IPS-11a (cell line): ENCODE measurements around the gene NLE1.
"Not testable (repeated sequence)": the region's sequence is repeated elsewhere in the genome, so short reads cannot be mapped to it uniquely, and the experiment has no call there.

Experiments used
- H3K4me3 ChIP-seq: one replicate; pipeline ENCODE4 v1.5.1; 2013; ENCODE audit warnings: low read depth, low read length, control low read depth

NLE1 gene

DNA sequence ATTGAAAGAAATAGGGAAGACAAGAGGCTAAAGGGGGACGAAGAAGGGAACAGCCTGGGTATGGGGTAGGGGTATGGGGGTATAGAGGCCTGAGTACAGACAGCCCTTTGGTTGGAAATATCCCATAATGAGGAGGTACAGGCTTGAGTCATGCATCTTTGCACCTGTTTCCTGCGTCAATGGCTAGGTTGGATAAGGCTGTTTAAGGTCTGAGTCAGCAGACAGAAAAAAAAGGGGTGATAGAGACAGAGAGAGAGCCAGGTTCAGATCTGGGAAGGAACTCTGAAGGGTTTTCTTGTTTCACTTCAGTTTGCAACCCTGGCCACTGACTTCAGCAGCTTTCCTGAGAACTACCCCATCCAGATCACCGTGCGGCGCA lies 12.1 kb downstream of the NLE1 start:
- no peak overlapping the region for H3K4me3 ChIP-seq

DNA sequence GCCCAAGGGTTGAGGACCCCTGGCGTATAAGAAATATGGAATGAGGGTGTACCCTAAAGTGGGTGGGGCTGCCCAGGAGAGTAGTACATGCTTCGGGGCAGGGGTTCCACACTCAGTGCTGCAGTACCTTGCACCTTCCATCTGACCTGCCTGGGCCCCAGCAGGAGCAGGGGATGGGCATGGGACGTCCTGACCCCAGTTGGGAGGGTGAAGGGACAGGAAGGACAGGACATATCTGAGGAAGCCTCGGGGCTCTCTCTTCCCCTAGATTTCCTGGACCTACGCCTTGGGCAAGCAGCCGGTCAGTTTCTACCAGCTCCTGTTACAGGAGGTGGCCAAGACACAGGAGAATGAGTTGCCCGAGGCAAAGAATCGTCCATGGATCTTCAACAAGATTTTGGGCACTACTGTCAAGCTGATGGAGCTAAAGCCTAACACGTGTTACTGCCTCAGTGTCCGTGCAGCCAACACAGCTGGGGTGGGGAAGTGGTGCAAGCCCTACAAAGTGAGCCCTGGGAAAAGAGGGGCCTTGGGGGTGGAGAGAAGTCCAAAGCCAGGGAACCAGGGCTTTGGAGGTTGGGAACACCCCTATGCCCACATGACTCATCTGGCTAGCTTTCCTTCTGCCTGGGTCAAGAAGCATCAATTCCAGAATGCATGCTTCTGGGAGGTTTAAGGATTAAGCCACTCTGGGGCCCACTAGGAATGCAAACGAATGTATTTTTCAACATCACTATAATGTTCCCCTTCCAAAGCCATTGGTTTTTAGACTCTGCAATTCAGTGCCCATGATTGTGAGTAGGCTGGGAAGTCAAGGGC lies 12.7 kb downstream of the NLE1 start:
- H3K4me3 ChIP-seq: no peak overlapping the region

DNA sequence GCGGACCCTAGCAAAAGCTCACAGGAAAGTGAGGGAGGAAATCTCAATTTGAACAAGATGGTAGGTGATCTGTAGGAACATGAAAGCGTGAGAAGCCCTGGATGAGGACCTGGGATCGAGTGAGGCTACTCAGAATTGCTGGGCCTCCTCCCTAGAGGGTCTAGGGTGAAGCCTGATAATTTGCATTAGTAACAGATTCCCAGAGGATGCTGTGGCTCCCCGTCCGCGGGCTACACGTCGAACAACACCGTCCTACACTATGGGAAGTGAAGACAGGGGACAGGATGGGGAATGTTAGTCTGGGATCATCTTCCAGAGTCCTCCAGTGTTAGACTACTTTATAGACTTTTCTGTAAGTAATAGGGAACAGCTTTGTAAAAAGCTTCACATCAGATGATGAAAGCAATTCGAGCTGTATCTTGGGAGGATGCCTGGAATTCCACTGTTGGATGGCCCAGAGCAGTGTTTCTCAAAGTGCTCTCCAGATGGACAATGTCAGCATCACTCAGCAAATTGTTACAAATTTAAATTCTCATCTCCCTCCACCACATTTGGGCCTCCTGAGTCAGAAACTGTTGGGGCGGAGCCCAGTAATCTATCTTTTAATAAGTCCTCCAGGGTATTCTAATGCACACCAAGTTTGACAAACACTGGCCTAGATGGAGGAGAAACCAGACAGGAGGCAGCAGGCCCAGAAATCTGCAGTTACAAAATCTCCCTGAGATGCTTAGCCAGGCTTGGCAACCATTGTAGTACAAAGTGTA lies 14.2 kb downstream of the NLE1 start:
- no peak overlapping the region for H3K4me3 ChIP-seq

DNA sequence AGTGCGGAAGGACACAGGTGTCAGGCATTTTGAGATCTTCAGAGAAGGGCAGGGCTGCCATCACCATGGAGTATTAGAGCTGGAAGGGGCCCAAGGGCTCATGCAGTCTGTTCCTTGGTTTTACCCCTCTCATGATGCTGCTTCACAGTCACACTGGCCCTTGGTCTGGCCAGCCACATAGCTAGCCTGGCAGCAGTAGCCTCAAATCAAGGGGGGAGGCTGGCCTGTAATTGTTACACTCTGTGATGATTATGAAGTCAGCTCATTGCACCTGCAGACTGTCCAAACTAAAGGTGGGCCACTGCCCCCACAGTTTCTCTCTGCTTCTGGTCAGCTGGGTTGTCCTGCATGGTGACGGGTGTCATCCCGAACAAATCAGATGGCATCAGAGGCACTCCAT lies 20.8 kb downstream of the NLE1 start, which contains the start of gene FNDC8:
TSS of gene FNDC8 (plus strand) at position 301 of the 400 bp plus-strand sequence. CDS start at position 380, 79 bp downstream.
- no peak within 1 kb of the TSS for H3K4me3 ChIP-seq

DNA sequence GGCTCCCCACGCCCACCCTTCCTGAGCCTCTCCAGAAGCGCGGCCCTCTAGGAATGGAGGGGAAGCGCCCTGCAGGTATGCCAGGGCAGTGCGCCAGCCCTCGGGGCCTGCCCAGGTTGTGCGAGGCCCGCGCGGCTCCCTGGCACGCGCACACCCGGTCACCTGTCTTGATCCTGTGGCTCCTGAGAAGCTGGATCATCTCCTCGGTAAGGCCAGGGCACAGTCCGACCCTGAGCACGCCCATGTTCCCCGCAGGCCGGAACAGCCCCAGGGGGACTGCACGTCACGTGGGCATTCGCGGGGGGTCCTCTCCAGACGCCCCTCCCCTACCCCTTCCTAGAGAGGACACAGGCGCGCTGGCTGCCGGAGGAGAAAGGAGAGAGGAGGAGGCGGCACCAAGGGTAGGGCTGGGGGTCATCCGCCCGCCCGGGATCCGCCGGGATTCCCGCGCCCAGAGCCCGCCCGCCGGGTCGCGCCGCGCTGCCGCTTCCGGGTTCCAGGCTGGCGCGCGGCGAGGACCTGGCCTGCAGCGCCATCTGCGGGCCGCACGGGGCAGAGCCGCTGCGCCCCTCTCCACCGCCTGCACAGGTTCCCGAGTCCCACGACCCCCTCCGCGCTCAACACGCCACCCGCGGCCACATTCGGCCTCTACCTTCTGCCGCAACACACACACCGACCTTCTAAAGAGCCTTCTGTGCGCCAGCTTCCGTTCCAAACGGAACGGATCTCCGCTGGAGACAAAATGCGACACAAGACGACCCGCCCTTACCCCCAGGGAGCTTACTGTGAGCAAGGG lies 22.5 kb downstream of the NLE1 start, which contains the start of gene RAD51D:
TSS of gene RAD51D (minus strand) at position 491 of the 796 bp plus-strand sequence. CDS start at position 244, 247 bp downstream.
- peak within 1 kb of the TSS; percentile 66 for H3K4me3 ChIP-seq

DNA sequence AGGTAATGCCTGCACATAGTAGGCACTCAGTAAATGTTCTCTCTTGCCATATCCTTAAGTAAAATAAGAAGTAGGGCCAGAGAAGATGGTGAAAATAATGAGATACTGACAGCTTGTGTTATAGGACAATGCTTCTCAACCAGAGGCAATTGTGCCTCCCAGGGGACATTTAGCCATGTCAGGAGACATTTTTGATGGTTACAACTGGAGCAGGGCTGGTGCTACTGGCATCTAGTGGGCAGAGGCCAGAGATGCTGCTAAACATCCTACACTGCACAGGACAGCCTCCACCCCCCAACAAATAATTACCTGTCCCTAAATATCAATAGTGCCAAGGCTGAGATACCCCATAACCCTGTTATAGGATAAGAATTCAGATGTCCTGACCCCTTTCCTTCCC lies 24.1 kb downstream of the NLE1 start:
- no peak overlapping the region for H3K4me3 ChIP-seq

DNA sequence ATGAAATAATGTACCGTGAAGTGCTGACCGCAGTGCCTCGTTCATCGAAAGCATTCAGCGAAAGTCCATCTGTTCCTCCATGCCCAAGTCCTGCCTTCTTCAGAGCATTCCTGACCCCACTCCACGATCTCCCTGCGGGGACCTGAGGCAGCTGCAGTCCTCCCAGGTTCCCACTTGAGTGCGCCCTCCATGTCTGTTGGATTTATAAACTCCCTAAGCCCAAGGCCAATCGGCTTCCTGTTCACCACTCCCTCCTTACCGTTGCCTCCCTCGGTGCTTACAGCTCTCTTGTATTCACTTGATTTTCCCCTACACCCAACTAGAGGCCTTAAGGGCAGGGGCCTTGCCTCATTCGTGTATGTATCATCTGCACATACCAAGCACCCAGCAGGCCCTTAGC lies 25.3 kb downstream of the NLE1 start:
- H3K4me3 ChIP-seq: no peak overlapping the region

DNA sequence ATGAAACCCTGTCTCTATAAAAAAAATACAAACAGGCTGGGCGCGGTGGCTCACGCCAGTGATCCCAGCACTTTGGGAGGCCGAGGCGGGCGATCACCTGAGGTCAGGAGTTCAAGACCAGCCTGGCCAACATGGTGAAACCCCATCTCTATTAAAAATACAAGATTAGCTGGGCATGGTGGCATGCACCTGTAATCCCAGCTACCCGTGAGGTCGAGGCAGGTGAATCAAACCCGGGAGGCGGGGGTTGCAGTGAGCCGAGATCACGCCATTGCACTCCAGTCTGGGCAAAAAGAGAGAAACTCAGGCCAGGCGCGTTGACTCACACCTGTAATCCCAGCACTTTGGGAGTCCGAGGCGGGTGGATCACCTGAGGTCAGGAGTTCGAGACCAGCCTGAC lies 31.3 kb downstream of the NLE1 start:
- not testable (repeated sequence) for H3K4me3 ChIP-seq

DNA sequence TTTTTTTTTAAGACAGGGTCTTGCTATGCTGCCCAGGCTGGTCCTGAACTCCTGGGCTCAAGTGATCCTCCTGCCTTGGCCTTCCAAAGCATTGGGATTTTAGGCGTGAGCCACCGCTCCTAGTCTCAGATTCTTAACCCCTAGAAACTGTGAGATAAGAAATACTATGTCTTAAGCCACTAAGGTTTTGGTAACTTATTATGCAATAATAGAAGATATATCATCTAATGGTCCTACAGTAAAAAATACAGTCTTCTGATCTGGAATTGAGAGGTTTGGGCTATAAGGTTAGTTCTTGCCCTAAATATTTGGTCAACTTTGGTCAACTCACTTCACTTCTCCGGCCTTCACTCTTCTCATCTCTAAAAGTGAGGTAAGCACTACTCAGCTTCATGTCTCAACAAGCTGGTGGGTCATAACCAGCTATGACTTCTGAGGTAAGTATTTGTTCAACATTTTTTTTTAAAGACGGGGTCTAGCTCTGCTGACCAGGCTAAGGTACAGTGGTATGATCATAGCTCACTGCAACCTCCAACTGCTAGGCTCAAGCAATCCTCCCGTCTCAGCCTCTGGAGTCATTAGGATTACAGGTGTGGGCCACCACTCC lies 37.2 kb downstream of the NLE1 start:
- no peak overlapping the region for H3K4me3 ChIP-seq

DNA sequence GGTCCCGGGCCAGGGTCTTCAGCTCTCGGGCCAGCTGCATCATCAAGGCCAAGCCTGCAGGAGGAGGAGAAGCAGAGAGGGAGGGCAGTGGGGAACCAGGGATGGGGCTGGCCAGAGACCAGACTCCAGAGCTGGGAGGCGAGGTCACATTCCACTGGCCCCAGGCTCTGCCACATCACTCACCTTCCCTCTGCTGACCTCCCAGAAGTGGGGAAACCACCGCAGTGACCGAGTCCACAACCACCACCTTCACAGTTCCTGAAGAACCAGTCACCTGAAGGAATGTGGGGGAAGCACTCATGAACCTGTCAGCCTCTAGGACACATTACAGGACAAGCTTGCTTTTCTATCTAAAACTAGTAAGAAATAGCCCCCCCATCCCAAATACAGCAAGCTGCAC lies 38.8 kb downstream of the NLE1 start:
- H3K4me3 ChIP-seq: no peak overlapping the region

DNA sequence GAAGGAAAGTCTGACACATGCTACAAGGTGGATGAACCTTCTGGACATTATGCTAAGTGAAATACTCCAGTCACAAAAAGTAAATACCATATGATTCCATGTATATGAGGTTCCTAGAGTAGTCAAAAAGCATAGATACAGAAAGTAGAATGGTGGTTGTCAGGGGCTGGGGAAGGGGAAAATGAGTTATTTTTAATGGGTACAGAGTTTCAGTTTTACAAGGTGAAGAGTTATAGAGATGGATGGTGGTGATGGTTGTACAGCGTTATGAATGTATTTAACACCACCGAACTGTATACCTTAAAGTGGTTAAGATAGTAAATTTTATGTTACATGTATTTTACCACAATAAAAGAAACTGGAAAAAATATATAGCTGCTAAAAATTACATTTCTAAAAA lies 40.4 kb downstream of the NLE1 start:
- H3K4me3 ChIP-seq: no peak overlapping the region

DNA sequence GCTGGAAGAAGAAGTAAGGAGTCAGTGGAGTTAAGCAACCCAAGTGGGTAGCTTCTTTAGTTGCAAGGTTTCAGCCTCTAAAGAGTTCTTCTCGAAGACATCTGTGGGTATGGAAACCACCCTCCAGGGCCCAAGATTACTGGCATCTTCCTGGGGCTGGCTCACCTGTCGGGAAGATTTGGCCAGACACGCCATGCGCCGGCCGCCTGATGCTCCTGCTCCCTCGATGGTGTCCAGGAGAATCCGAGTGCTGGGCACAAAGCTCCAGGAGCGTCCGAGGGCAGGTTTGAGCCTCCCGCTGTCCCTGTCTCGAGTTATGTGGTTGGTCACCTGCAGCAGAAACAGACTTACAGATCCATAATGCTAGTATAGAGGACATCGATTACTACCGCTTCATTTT lies 41.1 kb downstream of the NLE1 start:
- H3K4me3 ChIP-seq: no peak overlapping the region

DNA sequence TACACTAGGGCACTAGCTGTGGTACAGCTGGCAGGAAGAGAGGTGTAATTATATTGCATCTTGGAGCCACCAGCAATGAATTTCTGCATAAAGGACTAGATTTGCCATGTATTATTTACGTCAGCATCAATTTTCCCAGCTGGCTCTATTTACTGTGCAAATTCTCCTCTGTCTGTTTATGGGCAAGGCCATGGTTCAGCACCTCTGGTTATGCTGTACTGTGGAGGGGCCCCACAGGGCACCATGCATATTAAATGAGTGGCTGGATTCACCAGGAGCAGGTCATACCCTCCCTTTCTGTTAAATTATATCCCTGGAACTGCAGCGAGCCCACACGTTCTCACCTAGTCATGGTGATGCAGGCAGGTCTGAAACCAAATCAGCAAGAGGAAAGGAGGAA lies 42.2 kb downstream of the NLE1 start:
- H3K4me3 ChIP-seq: no peak overlapping the region

DNA sequence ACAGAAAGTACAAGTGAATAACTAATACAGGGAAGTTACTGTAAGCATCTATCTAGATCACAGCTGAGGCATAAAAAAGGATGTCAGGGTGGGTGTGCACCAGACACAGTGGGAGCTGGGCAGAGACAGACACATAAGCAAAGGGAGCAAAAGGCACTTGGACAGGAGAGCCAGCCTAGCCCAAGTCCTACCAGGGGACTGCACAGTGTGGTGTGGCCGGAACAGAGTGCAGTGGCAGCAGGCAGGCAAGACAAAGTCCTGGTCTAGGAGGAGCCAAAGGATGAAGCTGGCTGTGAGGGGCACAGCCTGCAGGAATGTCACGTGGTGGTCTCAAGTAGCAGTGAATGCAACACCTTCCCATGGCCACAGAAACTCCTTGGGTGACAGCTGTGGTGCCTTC lies 44.3 kb downstream of the NLE1 start:
- no peak overlapping the region for H3K4me3 ChIP-seq

DNA sequence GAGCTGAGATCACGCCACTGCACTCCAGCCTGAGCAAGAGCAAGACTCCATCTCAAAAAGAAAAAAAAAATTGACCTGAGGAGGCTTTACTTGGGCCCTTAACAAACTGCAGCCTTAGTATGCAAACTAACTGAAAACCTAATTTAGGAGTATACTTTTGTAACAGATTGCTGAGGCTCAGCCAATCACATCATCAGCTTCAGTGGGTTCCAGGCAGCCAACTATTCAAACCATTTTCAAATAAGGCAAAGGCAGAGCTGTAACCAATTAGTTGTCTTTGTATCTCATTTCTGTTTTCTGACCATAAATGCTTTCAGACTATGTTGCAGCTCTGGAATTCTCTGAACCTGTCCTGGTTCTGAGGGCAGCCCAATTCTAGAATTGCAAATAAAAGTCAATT lies 46.4 kb downstream of the NLE1 start:
- H3K4me3 ChIP-seq: no peak overlapping the region

DNA sequence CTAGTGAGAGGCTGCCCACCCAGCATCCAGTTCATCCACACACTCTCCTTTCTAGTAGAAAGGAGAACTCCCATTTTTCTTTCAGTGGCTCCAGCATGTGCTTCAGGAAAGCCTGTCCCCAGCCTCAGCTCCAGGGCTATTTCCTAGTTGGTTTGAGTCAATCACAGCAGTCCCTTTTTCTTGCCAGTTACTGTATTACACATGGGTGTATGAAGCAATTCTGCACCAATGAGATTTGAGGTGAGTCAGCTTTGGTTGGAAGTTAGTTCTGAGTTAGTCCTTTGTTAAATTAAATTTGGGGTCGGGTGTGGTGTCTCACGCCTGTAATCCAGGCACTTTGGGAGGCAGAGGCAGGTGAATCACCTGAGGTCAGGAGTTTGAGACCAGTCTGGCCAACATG lies 47.2 kb downstream of the NLE1 start:
- no peak overlapping the region for H3K4me3 ChIP-seq

DNA sequence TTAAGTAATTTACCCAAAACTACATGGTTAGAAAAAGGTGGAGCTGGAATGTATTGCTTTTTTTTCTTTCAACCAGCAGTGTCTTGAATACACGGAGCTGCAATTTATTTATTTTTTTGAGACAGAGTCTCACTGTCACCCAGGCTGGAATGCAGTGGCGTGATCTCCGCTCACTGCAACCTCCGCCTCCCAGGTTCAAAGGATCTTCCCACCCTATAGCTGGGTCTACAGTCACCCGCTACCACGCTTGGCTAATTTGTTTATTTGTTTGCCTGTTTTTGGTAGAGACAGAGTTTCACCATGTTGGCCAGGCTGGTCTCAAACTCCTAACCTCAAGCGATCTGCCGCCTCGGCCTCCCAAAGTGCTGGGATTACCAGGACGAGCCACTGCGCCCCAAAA lies 51.4 kb downstream of the NLE1 start:
- H3K4me3 ChIP-seq: not testable (repeated sequence)

DNA sequence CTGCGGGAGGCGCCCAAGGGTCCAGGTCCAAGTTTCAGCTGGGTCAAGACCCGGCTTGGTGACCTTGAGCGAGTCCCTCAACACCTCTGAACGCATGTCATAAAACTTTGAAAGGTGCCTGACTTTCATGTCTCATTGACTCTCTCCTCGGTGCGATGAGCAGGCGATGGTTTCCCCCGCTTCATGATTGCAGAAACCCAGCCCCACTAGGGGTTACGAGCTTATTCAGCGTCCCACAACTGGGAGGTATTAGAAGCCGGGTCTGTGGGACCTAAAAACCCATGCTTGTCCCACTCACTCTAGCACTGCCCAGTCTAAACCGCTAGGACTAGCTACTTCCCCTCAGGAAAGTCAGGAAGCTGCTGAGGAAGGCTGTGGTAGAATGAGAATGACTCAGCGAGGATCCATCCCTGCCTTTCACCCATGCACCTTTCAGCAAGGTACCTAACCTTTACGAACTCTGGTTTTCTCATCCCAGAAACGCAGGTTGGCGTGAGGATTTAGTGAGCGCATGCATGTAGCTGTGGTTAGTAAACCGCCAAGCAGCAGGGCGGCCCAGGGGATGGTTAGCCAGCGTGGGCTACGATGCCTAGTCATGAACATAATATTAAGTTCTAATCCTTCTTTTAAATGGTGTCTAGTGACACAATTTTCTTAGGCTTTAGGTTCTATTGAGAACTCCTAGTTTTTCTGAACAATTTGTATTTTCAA lies 52.4 kb downstream of the NLE1 start:
- peak overlapping the region; percentile 20 for H3K4me3 ChIP-seq

DNA sequence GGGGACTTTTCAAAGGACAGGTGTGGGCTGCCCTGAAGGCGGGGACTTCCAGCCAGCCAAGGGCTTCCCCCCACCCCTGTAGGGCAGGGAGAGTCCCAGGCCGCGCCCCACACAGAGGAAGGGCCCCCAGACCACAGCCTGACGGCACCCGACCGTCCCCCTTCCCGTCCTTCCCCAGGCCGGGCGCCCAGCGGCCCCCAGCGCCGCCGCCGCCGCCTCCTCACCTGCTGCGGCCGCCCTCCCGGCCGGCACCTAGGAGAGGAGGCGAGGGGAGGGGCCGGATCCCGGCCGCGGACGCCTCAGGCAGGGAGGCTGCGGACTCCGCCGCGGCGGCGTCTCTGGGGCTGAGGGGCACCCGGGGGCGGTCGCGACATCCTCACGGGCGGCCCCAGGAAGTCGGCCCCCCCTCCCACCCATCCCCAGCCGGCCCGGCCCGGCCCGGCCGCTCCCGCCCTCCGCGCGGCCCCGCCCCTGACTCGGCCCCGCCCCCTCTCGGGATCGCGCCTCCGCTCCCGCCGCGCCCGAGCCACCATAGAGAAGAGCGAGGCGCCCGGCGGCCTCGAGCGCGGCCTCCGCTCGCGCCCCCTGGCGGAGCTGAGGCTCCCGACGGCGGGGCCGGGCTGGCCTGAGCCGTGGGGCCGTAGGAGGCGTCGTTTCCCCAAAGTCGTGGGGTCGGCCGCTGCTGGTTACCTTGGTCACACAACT lies 53.1 kb downstream of the NLE1 start:
- peak overlapping the region; percentile 72 for H3K4me3 ChIP-seq
